CD4-positive, alpha-beta T cell treated with Interleukin-1 beta for 1 hour (primary cell): ENCODE measurements around the gene OTUD7B.
"Not testable (repeated sequence)": the region's sequence is repeated elsewhere in the genome, so short reads cannot be mapped to it uniquely, and the experiment has no call there.

Experiments used
- DNase-seq, 2 donors: peaks; one replicate each; pipeline ENCODE4 v3.0.0-alpha.2; 2020 to 2022

The OTUD7B gene

DNA sequence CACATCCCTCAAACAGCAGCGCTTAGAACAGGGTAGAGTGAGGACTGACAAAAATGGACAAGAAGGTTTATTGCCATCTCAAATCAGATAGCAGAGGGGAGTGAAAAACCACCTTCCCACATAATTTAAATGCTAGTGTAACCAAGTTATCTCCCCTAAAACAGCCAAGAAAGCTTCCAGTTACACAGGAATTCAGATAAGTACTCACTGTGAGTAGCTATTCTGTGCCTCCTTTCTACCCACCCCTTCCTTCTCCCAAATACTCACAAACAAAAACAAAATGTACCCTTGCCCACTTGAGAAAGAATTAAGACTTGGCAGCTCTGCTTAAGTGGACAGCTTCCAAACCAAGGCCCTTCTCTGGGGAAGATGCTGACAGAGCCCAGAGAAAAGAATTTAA, 9.1 kb downstream of the OTUD7B start:
- DNase-seq: no peak

DNA sequence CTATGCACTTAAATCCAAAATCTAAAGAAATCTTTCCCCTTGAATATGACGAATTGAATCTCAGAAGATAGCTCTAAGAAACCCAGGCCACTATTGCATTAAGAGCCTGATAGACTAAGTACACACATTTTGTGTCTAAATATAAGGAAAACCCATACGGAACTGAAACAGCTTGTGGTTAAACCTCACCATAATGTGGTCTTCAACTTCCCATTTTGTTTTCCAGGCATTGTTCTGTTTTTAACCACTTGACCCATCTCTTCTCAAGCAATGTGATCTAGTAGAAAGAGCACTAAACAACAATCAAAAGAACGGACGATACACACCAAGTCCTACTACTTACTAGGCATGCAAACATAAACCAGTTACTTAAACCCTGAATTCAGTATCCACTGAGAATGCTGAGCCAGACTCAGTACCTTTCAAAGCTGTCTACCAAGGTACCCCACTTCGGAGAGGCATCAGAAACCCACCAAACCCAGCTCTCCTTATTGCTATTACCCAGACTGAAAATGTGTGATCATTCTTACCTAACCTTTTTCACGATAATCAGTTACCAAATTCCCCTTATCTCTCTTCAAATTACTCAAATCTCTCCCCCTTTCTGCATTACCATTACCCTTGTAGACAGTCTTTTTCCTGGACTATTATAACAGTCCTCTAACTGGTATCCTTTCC, 12.8 kb downstream of the OTUD7B start:
- DNase-seq: peak; percentile 4 to 16

GRCh38 chr1:149995927-149996326, 14.6 kb downstream of the OTUD7B start:
- no peak for DNase-seq

- DNase-seq: no peak
Observed at GRCh38 chr1:149993764-149994163, 16.8 kb downstream of the OTUD7B start.

GRCh38 chr1:149993181-149993580, 17.3 kb downstream of the OTUD7B start:
- no peak for DNase-seq

GRCh38 chr1:149987297-149987595, 23.3 kb downstream of the OTUD7B start:
- DNase-seq: no peak

DNA sequence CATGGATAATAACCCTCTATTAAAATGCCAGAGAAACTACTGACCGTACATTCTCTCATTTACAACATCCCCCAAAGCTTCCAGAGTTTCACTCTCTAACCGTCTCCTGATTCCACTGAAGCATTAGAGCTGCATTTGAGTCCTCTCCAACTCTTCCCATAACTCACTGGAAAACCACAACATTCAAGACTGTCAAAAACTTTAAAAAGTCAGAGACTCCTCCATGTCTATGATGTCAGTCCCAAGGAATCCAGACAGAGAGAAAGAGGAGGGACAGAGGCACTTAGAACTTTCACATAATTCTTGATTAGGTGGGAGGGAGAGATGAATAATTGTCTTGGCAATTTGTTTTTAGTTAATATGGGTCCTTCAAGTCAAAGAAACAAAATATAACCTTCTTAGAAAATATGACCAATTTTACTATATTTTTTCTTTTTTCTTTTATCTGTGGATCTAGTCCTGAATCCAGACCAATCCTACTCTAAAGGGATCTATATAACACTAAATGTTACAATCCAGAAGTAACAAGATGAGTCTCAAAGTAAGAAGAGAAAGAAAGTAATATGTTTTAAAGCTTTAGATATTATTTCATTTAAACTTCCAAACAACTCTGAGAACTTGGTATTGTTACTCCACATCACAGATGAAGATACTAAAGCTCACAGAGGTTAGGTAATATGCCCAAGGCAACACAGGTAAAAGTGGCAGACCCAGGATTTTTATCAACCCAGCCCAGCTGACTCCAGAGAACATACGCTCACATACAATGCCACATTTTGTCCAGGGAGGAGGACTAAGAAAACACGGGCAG, 23.8 kb downstream of the OTUD7B start:
- no peak for DNase-seq

GRCh38 chr1:149979972-149980540, 30.5 kb downstream of the OTUD7B start:
- DNase-seq: no peak

DNA sequence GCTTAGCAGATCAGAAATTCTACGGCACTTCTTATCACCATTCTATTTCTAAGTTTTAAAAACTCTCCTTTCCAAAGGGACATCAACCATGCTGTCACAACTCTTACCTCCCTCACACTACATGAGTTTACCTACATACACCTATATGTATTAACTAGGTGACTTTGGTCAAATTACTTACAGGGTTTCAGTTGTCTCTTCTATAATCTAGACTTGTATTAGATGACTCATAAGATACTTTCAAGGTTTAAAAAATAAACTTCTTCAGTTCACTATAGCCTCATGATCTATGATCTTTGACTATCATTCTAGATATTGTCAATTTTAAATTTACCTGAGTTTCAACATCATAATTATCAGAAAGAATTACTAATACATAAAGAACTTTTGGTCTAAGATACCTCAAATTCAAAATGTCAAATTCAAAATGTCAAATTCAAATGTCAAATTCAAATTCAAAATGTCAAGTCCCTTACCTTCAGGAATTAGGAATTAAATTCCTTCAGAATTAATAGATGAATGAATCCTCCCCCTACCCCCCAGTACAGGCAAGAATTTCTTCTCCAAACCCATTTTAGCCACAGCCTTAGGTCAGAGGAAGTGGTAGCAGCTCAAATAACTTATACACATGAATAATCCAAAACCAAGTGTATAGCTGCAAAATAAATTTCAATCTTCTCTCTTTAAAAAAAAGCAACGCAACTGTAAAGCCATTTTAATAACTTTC, 31.1 kb downstream of the OTUD7B start:
- no peak for DNase-seq

- DNase-seq: no peak
Observed at GRCh38 chr1:149978547-149979023, 31.9 kb downstream of the OTUD7B start.

DNA sequence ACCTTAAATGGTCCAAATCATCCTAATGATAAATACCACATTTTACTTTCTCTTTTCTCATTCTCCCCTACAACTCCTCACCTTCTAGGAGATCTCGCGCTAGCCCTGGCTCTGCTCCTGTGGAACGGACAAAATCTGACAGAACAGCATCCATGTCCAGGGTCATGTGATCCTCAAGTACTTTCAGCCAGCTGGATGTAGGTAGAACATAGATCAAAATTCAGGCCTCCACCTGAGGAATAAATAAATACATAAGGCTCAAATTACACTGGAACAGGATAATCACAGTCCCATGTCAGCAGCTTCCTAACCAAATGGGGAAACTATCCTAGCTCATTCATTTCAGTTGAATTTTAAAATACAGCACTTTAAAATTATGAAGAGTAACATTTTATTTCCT, 33.2 kb downstream of the OTUD7B start:
- no peak for DNase-seq

DNA sequence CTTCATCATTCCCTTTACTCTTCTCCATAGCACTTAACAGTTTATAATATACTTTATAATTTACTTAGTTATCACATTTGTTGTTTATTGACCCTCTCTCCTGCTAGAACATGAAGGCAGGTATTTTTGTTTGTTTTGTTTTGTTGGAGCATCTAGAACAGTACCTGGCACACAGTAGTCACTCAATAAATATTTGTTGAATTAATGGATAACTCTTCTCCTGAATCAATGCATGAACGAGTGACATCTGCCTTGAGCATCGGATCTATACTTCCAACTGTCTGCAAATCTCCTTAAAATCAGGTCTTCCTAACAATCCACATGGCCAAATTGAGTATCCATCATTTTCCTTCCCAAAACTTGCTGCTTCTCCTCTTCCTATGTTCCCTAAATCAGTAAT, 38.0 kb downstream of the OTUD7B start:
- DNase-seq: no peak

DNA sequence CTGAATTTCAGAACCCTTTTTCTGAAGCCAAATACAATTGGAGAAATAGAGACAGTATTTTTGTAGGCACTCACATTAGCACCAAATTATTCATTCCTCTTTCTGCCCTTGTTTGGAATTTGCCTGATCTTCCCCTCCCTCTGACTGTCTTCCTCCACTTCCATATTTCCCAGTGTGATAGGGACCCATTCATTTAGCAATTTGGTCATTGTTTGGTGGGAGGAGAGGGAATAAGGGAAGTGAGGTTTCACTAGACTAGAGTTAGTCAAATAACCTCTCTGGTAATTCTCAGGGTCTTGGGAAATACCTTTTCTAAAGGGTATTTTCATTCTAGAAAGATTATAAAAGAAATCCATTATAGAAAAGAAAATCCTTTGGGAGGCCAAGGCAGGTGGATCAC, 42.9 kb downstream of the OTUD7B start:
- no peak for DNase-seq

DNA sequence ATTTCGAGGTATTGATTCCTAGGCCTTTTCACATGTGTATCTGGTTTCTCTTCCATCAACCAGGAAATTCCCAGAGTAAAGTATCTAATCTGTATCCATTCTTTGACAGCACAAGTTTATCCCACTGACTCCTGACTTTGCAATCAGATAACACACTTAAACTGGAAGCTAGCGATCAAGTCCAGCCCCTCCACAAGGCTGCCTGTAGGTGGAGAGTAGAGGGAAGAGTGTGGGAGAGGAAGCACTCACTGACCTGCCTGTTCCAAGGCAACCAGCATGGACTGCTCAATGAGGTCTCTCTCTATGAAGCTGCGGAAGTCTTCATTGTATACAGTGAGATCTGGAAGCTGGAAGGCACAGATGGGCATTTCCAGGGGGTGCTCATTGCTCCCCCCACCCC, 43.5 kb downstream of the OTUD7B start:
- DNase-seq: no peak

DNA sequence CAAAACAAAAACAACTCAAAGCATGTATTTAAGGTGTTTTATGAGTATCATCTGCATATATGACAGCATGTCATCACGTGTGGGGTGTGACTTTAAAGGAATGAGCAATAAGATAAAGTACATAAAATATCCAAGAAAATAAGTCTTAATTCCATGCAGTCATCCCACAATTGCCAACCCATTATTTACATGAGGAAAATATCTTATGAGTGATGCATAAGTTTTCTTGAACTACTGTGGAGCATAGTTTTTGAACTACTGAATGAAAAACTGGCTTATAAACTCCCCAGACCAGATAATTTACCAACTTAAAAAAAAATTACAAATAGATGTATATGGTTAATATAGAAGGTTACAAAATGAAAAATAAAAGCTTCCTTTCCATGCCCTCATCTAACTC, 44.1 kb downstream of the OTUD7B start:
- DNase-seq: no peak

DNA sequence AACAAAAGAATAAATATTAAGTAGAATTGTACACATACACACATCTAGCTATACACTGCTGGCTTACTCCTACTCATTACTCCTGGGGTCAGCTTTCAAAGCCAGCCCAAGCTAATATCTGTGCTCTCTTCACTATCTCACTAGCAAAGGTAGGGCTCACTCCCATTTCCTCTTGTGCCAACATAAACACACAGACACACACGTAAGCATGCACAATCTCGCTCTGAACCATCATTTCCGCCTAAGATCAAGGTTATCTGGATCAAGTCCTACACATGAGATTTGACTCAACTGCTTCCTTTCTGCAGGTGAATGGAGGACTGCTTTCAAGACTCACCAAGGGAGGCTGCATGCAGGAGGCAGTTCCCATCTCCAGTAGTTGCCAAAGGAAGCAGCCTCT, 45.1 kb downstream of the OTUD7B start:
- DNase-seq: no peak

DNA sequence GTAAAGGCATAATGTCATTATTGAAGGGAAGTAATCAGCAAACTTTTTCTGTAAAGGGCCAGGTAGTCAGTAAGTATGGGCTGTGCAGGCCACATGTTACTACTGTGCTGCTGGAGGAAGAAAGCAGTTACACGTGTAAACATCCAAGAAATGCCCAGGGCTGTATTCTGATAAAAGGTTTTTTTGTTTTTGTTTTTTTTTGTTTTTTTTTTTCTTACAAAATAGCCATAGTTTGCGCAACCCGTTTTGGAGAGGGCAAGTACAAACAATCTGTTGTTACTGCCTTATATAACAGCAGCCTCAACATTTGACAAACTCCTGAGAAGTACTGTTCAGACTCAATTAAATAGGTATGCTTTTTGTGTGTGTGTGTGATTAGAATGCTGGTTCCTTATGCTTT, 47.2 kb downstream of the OTUD7B start:
- DNase-seq: no peak

DNA sequence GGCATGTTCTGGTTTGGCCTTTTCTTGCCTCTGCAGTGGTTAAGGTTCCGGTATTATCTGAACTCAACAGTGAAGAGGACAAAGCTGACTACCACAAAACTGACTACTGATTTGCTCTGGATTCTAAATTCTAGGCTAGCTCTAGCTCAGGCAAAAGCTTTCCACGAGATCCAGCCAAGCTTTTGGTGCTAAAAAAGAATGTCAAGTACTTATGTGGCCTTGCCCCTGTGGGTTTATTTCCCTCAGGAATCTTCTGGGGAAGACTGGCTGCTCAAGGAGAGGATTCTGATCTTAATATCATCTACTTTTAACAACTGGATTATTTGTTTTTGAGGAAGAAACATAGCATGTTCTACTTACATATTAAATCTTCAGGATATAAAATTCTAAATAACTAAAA, 47.8 kb downstream of the OTUD7B start:
- no peak for DNase-seq

GRCh38 chr1:149962039-149962647, 48.4 kb downstream of the OTUD7B start:
- DNase-seq: peak; percentile 47 to 68

- DNase-seq: not testable (repeated sequence)
Observed at GRCh38 chr1:149957548-149957947, 53.0 kb downstream of the OTUD7B start.

DNA sequence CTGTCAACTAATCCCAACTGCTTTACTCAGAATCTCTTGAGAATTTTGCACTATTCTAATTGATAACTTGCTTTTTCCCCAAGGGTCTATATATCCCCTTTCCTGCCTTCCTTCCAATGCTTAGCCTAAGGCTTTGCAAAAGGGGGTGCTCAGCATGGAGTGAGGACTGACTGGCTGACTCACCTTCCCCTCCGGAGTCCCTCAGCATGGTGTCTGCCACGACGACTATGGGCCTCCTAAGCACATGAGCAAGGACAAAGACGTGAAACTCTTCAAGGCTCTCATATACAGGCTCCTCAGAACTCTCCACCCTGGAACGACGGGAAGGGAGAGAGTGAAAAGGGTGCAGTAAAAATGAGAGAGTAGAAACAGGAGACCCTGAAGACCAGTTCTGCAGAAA, 60.6 kb downstream of the OTUD7B start:
- no peak for DNase-seq

- no peak for DNase-seq
Observed at GRCh38 chr1:149945206-149945605, 65.3 kb downstream of the OTUD7B start.

DNA sequence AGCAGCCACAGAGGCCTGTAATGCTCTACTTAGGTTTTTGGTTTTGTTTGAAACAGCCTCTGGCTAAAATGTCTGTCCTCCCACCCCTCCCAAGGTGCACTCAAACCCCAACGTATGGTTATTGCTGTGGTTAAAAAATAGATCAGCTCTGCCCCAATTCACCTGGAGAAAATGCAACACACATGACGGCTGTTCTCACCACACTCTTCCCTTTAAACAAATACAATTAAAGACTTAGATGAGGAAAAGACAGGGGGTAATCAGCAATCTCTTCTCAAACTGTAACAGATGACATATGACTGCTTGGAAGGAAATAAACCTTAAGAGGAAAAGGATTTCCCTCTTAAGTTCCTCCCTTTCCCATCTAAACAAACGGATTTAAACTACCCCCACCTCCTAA, 67.6 kb downstream of the OTUD7B start:
- no peak for DNase-seq
